ENCODE results near the gene ITPK1.

Gene ITPK1

DNA sequence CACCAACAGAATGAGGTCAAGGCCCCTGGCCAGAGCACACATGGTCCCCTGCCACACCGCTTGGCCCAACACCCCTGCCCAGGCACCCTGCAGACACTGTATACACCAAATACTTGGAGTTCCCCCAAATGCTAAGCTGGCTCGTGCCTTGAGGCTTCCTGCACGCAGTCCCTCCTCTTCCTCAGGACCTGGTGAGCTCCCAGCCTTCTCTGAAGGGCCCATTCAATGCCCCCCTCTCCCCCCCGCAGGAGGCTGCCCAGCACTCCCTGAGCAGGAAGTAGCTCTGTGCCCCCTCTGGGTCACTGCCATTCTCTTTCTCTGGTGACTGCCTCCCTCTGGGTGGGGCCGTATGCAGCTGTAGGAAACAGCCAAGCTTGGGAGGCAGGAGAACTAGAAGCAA, 75.3 kb downstream of the ITPK1 start:
- DNase-seq = no peak

GRCh38 chr14:93039649-93040315, 75.9 kb downstream of the ITPK1 start:
- DNase-seq = no peak

DNA sequence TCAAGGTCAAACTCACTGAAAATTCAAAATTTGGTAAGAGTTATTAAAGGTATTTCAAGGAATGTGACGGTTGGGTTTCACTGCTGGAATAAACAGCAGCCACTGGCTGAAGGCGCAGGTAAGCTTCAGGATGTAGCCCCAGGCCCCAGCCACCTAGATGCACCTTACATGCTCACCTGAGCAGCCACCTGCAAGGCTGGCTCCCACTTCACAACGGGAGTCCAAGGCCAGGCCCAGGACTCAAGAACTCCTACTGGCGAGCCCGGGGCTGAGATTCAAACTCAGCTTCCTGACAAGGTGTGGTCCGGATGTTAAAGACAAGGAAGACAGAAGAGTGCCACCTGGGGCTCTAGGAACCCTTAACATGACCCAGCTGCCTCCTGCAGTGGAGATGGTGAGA, 78.4 kb downstream of the ITPK1 start:
- DNase-seq = no peak

DNA sequence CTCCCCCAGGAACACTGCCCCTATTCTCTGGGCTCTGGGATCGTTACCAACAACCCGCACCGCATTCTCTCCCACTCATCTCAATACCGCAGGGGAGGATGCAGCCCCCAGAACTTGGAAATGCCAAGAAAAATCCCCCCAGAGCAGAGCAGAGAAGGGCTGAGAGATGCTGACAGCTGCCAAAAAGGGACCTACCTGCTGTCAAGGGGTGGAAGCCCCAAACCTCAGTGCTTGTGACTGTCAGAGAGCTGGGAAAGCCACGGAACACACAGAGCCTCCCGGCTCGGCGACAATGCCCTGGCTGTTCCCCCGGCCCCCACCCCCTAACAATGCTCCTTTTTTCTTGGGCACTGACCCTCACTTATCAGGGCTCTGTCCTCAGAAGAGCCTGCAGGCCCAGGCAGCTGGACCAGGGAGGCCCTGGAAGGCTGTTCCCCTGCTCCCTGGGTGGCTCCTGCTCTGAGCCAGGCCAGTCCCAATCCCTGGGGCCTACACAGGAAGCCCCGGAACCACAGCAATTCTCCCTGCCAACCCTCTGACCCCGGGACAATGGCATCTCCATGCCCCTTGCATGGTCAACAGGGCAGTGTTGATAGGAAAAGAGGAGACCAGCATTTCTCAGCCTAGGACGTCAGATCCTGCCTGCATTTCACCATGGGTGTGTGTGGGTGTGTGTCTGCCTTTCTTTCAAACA, 78.9 kb downstream of the ITPK1 start:
- DNase-seq = no peak

DNA sequence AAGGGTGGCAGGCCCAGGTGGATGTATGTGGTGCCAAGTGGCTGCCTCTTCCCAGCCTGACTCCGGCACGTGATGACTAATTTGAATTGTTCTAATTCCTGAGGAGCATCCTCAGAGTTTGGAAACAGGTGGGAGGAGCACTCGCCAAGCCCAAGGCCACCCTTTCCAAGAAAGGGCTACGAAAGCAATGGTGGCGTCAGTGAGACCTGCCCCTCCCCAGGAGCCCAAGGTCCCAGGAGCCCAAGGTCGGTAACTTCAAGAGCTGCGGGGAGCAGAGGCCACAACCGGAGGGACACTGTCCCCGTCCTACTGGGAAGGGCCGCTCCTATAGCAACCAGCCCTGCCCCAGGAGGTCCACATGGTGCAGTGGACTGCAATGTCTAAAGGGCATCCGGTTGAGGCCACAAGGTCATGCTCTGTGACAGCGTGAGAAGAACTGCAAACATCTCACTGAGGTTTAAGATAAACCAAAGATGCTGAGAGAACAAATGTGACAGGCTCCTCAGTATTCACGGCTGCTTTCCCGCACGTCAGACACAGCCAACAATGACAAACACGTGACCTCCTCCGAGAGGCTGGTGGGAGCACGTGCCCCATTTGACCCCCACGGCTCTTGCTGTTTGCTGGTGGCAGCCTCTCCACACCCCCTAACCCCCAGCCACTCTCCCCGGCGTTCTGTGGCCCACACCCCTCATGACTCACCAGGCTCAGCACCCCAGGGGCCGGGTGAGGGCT, 79.6 kb downstream of the ITPK1 start:
- DNase-seq = no peak

DNA sequence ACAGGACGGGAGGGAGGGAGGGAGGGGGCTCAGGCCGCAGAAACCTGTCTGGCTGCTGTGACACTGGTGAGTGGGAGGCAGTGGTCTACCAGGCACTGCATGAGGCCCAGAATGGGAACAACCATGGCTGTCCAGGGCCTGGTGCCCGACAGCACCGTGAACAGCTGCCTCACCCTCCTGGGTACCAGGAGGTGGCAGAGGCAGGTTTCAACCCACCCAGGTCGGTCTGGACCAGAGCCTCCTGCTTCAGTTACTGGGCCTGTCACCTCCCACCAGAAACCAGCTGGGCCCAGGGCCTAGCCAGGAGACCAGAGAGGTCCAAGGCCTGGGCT, 80.2 kb downstream of the ITPK1 start:
- no peak for DNase-seq

DNA sequence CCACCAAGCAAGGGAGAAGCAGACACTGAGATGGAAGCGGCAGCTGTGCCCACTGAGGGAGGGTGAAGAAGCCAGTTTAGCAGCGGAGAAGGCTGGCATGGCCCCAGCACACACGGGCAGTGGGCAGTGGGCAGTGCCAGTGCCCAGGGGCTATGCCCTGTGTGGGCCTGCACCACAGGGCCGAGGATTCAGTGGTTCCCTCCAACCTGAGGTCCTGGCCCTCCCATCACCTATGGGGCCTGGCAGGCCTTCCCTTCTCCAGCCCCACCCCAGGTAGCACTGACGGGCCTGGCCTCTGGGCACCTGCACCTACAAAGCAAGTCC, 81.1 kb downstream of the ITPK1 start:
- no peak for DNase-seq

DNA sequence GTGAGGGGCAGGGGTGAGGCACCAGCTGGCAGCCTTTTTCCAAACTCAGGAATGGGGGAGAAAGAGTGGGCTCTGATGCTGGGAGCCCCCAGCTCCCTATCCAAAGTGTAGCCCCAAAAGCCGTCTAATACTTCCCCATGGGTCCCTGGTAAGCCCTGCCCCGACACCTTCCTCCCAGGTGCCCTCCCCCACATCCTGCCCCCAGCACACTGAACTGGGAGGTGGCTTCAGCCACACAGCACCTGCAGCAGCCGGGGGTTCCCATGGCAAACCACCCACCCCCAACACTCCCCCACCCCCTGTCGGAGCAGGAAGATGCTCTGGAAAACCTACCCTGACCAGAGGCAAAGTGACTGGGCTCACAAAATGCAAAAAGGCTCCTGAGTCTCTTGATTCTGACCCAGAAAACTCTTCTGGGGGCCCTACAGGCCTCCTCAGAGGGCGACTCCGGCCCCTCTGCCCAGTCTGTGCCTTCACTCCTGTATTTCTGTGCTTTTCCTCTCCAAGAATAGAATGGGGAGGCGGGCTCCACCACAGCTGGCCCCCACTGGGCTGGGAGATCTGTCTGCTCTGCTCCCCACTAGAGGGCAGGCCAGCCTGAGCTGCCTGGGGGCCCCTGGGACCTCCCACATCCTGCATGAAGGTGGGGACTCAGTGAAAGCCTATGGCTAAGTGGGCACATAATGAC, 81.6 kb downstream of the ITPK1 start:
- peak; percentile 16 for DNase-seq

- no peak for DNase-seq
Observed at GRCh38 chr14:93033084-93033982, 82.4 kb downstream of the ITPK1 start.

- DNase-seq = no peak
Observed at GRCh38 chr14:93032421-93032936, 83.2 kb downstream of the ITPK1 start.

DNA sequence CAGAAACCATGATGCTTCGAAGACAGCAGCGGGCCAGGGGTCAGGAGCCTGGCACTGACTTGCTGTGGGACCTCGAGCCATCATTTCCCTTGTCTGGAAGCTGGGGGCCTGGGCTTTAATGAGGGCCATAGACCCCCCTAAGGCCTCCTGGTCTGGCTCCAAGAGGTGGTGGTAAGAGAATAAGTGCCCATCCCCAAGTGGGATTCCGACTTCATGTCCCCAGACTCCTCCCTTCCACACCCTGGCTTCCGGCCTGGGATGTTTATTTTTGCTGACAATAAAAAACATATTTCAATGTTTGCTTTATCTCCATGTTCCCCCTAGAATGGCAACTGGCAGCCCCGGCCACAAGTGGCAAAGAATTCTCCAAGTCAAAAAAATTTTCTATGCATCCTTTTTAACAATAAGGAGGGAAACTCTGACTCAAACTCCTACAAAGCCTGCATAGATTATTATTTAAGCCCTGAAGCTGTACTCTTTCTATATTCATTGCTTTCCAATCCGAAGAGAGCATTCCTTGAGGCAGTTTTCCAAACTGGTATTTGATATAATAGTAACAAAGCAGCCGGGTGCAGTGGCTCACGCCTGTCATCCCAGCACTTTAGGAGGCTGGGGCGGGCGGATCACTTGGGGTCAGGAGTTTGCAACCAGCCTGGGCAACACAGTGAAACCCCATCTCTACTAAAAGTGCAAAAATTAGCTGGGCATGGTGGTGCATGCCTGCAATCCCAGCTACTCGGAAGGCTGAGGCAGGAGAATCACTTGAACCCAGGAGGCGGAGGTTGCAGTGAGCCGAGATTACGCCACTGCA, 84.0 kb downstream of the ITPK1 start:
- no peak for DNase-seq

DNA sequence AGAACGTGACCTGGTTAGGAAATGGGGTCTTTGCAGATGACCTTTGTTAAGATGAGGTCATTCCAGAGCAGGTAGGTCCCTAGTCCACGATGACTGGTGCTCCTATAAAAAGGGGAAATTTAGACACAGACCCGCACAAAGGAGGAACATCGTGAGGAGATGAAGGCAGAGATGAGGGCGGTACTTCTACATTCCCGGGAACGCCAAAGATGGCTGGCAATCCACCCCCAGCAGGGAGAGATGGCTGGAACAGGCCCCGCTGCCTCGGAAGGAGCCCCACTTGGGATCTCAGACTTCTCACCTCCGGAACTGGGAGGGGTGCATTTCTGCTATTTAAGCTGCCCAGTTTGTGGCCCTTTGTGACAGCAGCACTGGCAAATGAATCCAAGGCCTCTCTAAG, 85.0 kb downstream of the ITPK1 start:
- DNase-seq = no peak

DNA sequence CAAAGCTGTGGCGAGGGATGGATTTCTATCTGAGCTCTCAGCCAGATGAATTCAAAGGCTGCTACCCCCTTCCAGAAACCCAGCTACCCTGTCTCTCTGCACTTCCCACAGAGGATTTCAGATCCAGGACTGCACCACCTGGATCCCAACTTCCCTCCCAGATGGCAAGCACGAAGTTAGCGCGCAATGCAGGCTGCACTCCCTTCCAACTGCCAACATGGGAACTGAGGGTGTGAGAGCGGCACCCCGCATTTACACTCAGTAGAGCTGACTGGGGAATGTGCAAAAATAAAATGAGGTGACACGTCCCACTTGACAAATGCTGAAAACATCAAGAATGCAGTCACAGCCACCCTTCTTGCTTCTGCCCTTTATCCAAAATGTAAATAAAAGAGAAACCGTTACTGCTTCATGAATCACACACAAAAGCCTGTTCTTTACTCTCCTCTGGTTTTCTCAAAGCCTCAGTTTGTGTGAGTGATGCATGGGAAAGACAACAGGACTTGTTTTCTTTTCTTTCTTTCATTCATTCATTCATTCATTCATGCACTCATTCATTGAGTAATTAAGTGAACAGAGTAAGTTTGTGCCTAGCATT, 85.7 kb downstream of the ITPK1 start:
- DNase-seq = no peak

GRCh38 chr14:93029417-93029816, 86.3 kb downstream of the ITPK1 start:
- DNase-seq = no peak

DNA sequence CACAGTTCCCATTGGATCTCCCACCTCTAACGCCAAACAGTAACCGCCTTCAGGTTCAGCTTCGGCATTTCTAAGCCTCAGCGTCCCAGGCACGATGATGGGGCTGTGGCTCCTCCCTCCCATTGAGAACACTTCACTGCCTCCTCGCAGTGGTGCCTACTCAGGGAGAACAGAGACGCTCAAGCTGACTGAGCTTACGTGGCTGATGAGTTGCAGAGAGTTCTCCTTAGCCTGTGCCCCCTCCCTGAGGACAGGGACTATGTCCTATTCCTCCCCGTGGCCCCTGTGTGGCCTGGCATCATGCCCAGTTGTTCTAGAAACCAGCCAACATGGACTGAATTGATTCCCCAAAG, 87.0 kb downstream of the ITPK1 start:
- DNase-seq = no peak

GRCh38 chr14:93027810-93028723, 87.7 kb downstream of the ITPK1 start:
- DNase-seq = no peak

GRCh38 chr14:93026339-93026738, 89.4 kb downstream of the ITPK1 start:
- no peak for DNase-seq

DNA sequence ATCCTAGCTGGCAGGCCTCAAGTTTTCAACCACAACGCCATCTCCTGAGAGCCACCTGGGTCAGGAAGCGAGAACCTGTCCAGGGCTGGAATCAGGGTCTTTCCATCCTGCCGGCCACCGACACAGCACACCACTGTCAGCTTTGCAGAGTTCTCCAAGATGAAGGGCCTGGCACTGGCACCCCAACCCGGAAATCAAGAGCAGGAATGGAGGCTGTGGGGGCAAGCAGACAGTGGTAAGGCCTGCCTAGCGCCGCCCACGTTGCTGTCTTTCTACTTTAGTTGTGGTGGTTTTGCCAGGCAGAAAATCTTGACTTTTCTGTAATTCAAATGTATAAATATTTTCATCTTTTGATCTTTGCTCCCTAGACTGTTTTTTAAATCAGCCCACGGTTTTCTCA, 90.7 kb downstream of the ITPK1 start:
- no peak for DNase-seq

DNA sequence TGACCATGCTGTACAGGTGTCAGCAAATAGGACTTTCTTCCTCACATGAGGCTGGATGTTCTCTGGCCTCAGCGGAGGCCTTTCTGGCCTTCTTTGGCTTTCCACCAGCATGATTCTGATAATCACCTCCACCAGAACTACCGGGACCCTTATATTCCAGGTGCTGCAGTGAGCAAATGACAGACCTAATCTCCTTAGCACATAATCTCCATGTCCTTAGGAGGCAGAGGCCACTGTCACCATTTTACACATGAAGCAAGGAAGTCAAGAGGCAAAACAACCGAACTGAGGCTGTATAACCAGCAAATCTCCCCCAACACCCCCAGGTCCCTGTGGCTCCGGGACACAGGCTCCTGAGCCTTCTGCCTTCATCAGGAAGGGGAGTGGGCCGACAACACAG, 91.2 kb downstream of the ITPK1 start:
- DNase-seq = no peak

DNA sequence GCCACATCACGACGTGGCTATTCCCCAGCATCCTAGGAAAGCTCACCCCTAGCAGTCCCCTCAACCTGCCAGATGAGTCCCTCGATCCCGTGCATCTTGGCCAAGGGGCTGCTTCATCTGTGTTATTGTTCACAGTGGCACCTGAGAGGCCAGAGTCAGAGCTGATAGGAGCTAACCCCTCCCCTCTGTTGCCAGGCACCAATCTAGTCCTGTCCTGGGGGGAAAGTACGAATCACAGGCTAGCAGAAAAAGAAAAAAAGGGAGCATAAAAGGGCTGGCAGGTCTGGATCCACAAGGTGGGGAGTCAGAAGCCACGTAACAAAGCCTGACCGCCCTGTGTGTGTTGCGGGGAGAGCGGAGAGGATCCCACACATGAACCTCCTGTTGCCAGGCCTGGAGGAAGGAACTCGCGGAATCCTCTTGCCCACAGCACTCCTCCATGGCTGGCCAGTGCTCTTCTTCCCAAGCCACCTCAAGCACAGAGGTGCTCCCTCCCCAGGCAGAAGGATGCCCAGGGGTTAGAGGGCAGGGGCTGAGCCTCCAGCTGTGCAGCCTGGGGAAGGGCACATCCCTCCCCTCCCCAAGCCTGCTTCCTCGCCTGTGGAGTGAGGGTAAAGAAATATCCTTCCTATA, 91.8 kb downstream of the ITPK1 start:
- DNase-seq = no peak
